GM12864 (cell line): Measurements from ENCODE around the gene VRK2.

Source experiments
- DNase-seq: peaks from one replicate; pipeline ENCODE4 v3.0.0-alpha.2; 2011; ENCODE audit warnings: low read depth
- H3K4me3 ChIP-seq: 2 replicates; pipeline ENCODE4 v1.5.1; 2011; ENCODE audit warnings: mild to moderate bottlenecking, low read depth, low read length, control low read depth
- CTCF ChIP-seq: IDR thresholded peaks from 2 replicates; pipeline ENCODE4 v1.5.1; 2011; ENCODE audit warnings: low read depth, mild to moderate bottlenecking, moderate library complexity, low read length, control low read depth, inconsistent platforms; ENCODE audit errors: missing control alignments

The VRK2 gene

DNA sequence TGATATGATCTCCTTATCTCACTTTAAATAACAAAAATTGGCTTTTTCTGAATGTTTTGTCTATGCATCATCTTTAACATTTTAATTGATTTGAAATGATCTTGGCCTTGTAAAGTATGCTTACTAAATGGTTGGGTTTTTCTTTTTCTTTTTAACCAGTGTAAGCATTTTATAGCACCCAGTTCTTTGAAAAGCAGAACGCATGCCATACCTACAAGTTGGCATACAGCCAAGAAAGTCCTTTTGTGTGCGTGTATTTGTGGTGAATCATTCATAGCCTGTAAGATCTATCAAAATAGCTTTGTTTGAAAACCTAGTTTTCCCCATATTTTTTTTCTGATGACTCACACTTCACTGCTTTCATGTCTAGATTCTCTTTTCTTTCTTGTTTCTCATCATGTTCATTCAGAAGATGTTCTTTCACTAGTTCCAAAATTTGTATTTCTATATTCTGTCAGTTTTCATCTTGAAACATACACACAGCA is 4.1 kb upstream of the VRK2 start:
- no peak for TF ChIP-seq CTCF
- DNase-seq: no peak
- H3K4me3 ChIP-seq: no peak overlapping the region

- no peak overlapping the region for H3K4me3 ChIP-seq
- TF ChIP-seq CTCF: no peak
- DNase-seq: no peak
Observed at GRCh38 chr2:58044145-58044544, 2.5 kb upstream of the VRK2 start.

- peak overlapping the region; percentile 57 for H3K4me3 ChIP-seq
- DNase-seq: no peak
- no peak for TF ChIP-seq CTCF
Observed at GRCh38 chr2:58045580-58046334, 849 bp upstream of the VRK2 start.

DNA sequence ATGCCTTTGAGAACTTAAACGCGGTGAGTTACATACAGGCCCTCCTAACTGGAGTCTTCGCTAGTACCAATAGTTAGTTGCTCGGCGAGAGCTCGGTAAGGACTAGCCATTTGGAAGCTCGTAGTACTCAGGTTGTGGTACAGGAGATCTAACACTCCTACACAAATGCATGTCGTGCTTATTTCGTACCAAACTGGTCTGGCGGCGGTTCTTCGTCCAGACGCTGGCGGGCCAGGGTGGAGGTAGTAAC is 346 bp upstream of the VRK2 start:
- DNase-seq: no peak
- peak overlapping the region; percentile 57 for H3K4me3 ChIP-seq
- no peak for TF ChIP-seq CTCF

- H3K4me3 ChIP-seq: peak overlapping the region; percentile 57
- TF ChIP-seq CTCF: no peak
- DNase-seq: no peak
Observed at GRCh38 chr2:58047373-58047935, 848 bp downstream of the VRK2 start.

DNA sequence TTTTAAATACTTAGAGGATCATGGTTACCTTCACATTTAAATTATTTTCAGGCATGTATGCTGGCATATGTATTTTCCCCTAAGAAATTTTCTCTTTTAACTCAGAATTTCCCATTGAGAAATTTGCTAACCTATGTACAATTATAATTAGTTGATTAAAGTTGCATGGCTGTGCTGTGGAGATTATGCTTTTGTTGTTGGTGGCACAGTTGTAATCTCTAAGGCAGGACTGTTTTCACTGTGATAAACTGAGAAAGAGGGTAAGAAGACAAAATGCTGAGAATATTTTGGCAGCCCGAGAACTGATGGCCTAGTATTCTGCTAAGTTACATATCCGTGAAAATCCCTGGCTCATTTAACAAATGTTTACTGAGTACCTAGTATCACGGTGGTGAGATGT is 1.4 kb downstream of the VRK2 start:
- no peak for TF ChIP-seq CTCF
- peak overlapping the region; percentile 57 for H3K4me3 ChIP-seq
- no peak for DNase-seq

- TF ChIP-seq CTCF: no peak
- no peak for DNase-seq
- no peak overlapping the region for H3K4me3 ChIP-seq
Observed at GRCh38 chr2:58051445-58051844, 4.8 kb downstream of the VRK2 start.
